ENCODE data around the gene RNF181.
"Not testable (repeated sequence)": the region's sequence is repeated elsewhere in the genome, so short reads cannot be mapped to it uniquely, and the experiment has no call there.

Gene RNF181

DNA sequence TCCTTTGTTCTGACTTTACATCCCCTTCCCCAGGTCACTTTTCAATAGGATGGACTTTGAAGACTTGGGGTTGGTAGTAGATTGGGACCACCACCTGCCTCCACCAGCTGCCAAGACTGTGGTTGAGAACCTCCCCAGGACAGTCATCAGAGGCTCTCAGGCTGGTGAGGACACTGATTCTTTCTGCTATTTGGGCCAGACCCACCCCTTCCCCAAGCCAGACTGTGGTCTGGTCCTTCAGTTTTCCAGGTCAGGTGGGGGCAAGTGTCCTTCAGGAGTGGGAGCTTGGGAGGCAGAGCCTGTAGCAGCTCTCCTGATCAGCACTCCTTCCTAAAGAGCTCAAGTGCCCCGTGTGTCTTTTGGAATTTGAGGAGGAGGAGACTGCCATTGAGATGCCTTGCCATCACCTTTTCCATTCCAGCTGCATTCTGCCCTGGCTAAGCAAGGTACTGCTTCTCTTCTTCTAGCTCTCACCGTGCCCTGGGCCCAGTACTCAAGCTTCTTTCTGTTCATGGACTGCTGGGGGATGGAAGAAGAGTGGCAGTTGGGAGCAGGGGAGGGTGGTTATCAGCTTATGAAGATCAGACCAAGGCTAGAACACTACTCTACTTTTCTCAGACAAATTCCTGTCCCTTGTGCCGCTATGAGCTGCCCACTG lies 1.1 kb downstream of the RNF181 start:
- no peak for DNase-seq

DNA sequence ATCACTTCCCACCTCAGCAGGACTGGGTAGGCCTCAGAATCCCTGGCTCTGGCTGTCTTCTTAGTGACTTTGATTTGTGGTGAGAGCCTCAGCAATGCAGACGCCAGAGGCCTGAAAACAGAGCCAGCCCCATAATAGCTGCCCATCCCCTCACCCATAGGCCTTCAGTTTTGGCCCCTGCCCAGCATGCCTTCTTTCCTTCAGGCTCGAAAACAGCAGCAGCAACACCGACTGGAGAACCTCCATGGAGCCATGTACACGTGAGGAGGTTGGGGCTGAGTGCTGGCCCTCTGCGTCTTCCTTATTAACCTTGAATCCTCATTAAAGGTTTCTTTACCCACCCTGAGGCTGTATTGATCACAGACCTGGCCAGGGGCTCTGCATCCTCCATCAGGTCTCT lies 1.7 kb downstream of the RNF181 start:
- no peak for DNase-seq

DNA sequence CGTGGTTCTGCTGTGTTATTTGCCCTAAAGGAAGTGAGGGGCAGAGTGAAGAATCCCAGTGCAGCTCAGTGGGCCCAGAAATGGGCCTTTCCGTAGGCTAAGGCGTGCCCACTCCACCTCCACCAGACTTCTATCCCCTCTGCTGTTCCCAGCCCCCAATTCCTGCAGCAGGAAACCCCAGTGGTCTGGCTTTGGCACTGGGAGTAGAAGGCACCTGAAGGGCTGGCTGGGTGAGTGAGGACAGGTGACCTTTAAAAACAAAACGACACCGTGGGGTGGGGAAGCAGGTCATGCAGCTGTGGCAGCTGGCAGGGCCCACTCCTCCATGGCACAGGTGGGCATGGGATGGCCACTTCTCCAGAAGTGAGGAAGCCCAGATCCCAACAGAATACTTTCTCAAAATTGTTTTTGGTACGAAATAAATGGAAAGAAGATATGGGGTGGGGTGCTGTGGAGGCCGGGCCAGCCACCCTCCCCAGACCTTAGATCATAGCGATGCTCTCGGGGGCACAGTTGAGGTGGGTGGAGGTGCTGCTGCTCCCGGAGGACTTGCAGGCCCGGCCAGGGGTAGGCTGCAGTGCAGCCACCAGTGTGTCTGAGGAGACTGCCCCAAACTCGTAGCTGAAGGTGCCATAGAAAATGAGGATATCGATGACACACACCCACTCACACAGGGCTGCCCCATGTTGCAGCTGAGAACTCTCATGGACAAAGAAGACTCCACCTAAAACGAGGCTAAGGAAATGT lies 3.2 kb downstream of the RNF181 start:
- no peak for DNase-seq

DNA sequence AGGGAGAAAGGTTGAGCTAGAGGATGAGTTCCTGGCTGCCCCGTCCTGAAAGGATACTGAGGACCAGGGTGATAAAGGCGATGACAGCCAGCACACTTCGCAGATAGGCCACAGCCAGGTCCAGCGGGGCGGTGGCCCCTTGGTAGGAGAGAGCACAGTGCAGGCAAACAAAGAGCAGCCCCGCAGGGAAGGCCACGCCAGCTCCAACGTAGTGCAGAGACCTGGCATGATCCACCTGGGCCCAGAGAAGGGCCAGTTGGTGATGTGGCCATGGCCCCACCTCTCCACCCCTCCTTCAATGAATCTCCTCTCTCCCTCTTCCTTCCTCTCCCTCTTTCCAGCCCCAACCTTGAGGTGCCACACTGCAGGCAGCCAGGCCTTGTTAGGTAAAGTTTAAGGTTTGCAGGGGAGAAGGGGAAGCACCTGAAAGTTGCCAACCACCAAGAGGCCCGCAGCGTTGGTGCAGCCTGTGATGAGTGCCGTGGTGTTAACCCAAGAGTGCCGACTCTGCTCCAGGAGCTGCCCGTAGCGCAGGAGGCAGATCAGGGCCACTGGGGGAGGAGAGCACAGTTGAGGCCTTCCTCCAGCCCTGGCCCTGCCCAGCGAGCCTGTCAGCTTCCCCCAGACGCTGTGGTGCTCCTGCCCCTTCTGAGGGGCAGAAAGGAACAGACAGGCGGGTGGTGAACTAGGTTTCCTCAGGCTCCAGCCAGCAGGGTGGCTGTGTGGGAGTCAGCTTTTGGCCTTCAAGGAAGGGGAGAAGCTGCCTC lies 4.1 kb downstream of the RNF181 start:
- DNase-seq: no peak

DNA sequence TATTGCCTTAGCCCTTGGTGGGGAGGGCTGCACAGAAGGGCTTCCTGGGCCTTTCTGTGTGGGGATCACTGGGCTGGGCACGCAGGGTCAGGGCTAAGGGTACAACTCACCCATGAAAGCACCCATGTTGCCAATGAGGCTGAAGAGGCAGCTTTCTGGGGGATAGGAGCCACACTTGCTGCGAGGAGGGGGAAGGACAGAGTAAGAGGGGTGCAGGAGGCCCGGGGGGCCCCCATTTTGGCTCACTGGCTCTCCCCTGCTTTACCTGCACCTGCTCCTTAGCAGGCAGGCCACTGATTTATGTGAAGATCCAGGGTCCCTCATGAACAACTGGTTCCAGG lies 4.7 kb downstream of the RNF181 start:
- no peak for DNase-seq

DNA sequence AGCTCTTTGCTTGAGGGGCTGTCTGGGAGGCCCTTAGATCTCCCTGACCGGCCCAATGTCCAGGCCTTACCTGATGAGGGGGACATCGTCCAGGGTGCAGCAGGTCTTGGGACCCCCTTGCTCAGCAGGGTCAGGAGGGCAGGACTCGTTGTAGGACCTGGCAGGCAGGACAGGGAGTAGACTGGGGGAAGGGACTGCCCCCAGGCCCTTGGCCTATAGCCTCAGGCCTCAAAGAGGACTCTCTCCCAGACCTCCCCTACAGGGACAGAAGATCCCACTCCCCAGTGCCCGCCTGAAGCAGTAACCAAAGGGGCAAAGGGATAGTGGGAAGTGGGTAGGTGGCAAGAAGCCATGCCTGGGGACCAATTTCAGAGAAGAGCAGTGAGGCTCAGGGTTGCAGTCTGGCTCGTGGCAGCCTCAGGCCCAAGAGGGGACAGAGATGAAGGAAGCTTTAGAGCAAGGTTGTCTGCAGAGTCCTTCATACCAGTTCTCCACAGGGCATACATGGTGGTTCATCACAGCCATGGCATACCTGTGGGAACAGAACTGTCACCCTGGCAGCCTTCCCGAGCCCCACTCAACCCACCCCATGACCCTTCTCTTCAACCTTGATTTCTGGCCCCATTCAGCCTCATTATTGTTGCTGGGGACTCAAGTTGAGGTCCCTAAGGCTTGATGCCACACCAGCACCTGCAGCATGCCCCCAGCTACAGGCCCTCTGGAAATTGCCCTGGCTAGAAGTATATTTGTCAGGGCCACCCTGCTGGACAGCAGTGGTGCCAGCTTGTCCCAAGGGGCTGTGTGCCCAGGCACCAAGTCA lies 5.6 kb downstream of the RNF181 start:
- no peak for DNase-seq

DNA sequence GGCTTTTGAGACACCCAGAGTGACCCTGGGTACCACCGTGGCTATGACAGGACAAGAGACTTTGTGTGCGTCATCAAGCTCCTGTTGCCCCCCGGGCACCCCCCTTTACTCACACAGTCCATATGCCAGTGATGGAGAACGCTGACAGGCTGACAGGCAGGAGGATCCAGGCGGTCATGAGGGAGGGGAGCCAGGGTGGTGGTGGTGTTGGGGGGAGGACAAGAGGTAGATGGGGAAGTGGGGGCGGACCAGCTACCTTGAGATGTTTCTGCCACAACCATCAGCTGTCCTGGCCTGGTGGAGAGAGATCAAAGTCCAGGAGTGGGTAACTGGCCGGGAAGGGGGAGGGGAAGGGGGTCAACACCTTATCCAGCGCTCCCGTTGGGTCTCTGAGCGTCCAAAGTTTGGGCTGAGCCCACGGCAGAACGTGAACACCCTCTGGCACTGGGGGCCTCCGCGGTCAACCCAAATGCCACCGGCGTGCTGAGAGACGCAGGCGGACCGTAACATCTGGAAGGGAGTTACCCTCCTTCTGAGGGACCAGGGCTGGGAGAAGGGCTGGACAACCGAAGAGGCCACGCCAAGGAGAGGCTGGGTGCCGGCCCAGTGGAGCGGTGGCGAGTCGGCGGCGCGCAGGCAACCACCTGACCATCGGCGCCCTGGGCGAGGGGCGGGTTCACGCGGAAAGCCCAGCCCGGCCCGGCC lies 6.4 kb downstream of the RNF181 start:
- no peak for DNase-seq

DNA sequence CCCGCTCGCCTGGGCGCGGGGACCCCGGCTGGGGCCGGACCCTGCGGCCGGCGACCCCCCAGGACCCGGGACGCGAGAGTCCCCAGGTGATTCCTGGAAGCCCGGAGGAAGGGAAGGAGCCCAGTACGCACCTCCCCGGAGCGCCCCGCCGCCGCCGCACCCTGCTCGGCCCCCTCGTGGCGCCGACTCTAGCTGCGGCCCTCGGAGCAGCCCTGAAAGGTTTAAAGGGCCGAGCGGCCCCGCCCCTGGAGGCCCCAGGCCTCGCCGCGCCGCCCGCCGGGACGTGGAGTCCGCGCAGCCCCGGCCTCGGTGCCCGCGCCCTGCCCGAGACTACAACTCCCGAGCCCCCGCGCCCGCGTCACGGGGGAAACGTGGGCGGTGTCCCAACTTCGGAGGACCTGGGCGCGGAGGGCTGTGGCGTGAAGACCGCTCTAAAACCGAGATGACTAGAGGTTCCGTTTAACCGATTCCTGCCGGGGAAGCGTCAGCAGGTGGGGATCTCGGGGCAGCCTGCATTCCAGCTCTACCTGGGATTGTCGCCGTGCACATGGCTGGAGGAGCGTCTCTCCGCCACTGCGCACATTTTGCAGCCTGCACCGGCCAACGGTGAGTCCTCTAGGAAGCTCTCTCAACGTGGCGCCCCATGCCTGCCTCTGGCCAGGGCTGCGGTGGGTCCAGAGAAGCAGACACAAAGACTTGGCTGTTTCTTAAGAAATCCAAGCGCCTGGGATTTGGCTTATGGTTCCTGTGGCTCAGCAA lies 7.1 kb downstream of the RNF181 start, which contains the start of gene TMEM150A:
TMEM150A (minus strand) TSS at position 223 of the 759 bp plus-strand sequence. CDS start 750 bp downstream, outside the sequence.
- DNase-seq: peak; percentile 60 to 62

DNA sequence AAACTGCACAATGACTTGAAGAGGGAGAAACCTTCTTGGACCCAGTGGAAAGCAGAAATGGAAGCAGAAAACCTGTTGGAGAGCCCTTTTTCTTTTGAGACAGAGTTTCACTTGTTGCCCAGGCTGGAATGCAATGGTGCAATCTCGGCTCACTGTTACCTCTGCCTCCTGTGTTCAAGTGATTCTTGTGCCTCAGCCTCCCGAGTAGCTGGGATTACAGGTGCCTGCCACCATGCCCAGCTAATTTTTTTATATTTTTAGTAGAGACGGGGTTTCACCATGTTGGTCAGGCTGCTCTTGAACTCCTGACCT lies 8.5 kb downstream of the RNF181 start:
- not testable (repeated sequence) for DNase-seq

DNA sequence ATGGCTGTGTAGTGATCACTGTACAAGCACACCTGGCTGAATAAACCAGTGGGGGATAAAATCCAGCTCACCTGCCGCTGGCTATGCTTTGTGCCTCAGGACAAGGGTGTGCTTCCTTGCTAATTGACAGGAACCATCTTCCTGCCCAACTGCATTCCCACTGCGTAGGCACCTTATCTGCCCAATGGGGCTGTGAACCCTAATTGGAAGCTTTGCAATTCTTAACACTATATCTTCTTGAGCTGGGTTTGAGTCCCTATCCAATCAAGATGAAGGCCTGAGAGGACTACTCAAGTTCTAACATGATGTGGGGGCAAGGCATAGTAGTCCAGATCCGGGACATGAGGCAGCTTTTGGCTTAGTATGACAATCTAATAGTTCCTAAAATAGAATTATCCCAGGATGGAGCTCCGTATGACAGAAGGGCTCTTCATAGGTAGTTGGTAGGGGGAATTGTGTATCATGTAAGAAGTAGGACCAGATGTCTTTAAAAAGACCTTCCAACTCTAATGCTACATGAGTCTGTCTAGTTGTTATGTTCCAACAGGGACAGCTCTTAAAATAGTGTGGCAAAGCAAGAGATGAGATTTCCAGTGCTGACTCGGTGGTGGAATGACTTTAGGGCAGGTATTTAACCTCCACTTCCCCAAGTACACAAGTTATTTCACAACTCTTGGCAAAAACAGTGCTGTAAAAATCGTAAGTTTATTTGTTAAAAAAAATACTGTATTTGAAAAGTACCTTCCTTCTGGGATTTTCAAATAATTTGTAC lies 9.2 kb downstream of the RNF181 start:
- DNase-seq: no peak

DNA sequence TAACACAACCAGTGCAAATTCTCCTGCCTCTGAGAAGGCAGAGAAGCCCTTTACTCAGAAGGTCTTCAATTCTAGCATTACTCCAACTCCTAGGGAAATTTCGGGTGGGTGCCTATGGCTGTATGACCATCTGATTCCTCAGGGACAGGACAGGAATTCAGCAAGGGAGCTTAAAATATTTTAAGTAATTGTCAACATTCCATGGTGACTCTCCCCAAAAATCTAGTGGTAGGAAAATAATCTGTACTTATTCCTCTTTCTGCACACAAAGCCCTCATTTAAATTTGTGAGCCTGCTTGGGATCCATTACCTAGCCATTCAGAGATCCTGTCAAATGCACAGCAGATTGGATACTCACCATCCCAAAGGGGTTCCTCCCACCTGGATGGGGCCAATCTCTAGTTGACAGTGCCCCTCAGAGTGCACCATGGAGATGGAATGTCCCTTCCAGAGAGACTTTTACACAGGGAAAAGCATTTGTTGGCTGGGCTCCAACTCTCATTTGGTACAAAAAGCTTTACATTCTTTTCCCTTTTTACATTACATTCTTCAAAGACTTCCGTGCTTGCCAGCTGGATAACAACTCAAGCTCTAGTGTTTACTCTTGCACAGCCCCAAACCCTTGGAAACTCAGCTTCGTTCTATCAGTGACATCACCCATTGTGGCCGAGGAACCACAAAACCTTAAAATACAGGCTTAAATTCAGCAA lies 10.0 kb downstream of the RNF181 start:
- no peak for DNase-seq

DNA sequence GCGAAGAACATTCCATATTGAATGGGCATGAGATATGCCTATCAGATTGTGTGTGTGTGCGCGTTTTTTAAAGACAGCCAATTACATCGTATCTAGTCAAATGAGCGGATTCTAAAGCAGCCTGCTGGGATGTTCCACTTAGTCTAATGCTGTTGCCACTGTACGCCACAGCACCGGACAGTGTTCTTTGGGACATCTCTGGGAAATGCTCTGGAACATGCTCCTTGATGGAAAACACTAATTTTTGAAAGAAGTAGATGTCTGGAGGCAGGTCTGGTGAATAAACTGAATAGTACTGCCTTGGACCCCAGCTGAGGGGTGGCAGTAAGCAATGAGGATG lies 10.5 kb downstream of the RNF181 start:
- DNase-seq: no peak

DNA sequence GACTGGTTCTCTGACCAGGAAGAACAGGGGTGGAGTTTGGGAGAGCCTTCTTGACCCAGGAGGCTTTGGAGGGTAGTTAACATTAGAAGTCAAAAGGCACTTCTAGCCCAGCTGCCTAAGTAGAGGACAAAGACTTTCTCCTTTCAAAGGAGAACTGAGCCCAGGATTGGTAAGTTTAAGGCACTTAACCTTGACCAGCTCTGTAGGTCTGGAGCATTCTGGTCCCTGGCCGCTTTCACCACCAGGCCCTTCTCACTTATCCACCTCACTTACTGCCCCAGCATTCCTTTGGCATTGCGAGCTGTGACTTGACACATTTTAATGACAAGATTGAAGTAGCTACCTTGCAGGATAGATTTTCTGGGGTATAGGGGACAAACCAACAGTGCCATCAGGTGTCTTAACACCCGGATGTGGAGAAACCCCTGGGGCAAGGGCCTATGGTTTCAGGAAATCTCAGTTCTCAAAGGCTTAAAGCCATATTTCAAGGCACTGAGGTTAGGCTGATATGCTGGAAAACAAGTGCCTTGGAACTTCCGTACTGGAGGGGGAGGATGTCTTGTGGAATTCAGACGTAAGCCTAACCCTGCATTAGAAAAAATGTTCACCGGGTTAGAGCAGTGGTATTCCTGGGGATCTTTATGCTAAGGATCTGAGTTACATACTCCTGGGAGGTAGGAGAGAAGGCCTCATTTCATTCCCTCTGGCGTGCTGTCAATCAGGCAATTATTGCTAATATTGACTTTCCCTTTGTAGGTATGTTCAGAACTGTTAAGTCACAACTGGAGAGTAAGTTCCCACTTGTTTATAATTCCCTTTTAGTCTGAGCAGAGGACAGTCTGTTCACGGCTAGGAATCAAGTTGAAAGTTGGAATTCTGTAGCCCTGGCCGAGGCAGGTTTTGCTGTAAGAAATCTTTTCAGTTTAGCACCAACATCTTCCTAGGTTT lies 12.0 kb downstream of the RNF181 start:
- DNase-seq: no peak

DNA sequence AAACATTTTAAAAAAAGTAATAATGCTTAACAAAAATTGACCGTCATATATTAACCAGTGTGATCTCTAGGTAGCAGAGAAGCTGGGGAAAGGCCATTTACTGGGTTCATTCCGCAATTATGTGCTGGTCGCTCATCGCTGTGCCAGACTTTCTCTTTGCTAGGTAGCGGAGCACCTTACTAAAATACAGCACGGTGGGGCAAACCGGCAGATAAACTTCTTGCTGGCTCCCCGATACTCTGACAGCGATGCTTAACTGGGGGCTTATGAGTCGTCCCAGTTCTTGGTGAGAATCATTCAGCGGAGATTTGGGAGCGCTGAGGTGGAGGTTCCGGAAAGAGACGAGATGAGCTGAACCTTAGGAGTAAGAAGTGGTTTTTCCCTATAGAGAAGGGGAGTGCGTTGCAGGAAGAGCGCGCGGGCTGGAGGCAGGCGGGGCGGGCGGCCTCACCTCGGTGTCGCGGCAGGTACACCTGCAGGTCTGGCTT lies 15.7 kb downstream of the RNF181 start:
- no peak for DNase-seq

DNA sequence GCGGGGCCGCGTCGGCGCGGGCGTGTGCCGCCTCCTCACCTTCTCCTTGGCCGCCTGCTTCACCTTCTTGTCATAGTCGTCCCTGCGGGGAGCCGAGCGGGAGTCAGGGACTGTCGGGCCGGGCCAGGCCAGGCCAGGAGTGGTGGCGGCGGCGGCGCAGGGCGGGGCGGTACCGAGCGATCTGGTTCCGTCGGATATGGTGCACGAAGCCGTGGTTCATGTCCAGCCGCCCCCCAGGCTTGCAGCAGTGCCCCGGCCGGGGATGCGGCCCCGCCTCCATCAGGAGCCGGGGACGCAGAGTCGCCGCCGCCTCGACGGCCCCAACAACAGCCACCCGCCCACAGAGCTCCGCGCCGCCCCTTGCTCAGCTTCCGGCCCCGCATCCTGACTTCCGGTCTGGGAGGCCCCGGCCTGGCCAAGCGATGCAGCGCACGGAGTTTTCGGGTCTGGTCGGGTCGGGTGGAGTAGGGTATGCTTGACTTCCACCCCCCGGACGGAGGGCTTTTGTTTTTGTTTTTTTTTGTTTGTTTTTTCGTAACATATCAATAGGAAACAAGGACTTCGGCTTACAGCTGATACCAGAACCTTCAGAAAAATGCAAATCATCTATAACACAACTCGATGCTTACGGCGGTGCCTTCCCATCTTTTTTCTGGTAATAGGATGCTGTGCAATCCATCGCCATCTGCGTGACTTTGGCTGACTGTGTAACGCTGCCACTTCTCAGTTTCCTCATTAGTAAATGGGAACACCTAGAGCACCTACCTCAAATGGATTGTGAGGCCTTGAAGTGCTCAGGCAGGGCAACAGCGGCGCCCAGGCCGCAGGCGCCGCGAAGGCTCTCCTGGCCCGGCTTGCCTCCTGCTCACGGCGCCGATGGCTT lies 16.4 kb downstream of the RNF181 start, which contains the start of gene C2orf68:
C2orf68 (minus strand) TSS at position 362 of the 883 bp plus-strand sequence; CDS start at position 280, 82 bp downstream.
- peak; percentile 65 to 77 for DNase-seq

DNA sequence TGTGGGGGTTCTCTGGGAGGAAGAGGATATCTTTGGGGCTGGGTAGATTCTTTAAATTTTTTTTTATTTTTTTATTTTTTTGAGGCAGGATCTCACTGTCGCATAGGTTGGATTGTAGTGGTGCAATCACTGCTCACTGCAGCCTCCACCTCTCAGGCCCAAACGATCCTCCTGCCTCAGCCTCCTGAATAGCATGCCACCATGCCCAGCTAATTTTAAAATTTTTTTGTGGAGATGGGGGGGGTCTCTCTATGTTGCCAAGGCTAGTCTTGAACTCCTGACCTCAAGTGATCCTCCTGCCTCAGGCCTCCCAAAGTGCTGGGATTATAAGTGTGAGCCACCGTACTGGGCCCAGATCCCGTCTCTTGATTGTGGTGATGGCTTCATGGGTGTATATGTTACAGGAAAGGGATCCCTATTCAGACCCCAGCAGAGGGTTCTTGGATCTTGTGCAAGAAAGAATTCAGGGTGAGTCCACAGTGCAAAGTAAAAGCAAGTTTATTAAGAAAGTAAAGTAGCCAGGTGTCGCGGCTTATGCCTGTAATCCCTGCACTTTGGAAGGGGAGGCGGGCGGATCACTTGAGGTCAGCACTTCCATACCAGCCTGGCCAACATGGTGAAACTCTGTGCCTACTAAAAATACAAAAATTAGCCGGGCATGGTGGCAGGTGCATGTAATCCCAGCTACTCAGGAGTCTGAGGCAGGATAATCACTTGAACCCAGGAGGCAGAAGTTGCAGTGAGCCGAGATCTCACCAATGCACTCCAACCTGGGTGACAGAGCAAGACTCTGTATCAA lies 18.4 kb downstream of the RNF181 start:
- DNase-seq: no peak

DNA sequence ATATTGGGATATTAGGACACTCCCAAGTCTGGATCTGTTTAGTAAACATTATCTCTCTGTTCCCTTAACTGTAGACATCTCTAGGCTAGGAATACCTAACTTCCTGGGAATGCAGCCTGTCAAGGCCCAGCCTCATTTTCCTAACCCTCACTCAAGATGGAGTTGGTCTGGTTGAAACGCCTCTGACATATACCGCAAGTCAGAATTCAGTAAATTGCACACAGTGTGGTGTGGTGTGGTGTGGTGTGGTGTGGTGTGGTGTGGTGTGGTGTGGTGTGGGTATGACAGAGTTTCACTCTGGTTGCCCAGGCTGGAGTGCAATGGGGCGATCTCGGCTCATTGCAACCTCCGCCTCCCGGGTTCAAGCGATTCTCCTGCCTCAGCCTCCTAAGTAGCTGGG lies 19.2 kb downstream of the RNF181 start:
- DNase-seq: not testable (repeated sequence)

All from bone marrow (tissue), 2 donors.